Stimulated activated CD4-positive, alpha-beta T cell treated with anti-CD3 and anti-CD28 coated beads, Interleukin-2, amount 100 ng/mL, for 48 hours (primary cell): ENCODE data around the gene GJB2.
A peak's percentile ranks its signal among the peaks of the same experiment; 100 is the strongest.

Experiments
- DNase-seq, 2 donors: peaks; one replicate each; pipeline ENCODE4 v3.0.0-alpha.2; 2020

GJB2 gene

DNA sequence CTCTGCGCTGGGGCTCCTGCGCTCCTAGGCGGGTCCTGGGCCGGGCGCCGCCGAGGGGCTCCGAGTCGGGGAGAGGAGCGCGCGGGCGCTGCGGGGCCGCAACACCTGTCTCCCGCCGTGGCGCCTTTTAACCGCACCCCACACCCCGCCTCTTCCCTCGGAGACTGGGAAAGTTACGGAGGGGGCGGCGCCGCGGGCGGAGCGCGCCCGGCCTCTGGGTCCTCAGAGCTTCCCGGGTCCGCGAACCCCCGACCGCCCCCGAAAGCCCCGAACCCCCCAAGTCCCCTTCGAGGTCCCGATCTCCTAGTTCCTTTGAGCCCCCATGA is at the start of gene GJB2:
Gene GJB2 (minus strand): TSS at position 103 of the 326 bp plus-strand sequence. CDS start 3,357 bp downstream, outside the sequence.
- no peak for DNase-seq

GRCh38 chr13:20241593-20241992 is 48.9 kb upstream of the GJB2 start:
- no peak for DNase-seq

- no peak for DNase-seq
Observed at GRCh38 chr13:20239748-20240147, 47.0 kb upstream of the GJB2 start.

DNA sequence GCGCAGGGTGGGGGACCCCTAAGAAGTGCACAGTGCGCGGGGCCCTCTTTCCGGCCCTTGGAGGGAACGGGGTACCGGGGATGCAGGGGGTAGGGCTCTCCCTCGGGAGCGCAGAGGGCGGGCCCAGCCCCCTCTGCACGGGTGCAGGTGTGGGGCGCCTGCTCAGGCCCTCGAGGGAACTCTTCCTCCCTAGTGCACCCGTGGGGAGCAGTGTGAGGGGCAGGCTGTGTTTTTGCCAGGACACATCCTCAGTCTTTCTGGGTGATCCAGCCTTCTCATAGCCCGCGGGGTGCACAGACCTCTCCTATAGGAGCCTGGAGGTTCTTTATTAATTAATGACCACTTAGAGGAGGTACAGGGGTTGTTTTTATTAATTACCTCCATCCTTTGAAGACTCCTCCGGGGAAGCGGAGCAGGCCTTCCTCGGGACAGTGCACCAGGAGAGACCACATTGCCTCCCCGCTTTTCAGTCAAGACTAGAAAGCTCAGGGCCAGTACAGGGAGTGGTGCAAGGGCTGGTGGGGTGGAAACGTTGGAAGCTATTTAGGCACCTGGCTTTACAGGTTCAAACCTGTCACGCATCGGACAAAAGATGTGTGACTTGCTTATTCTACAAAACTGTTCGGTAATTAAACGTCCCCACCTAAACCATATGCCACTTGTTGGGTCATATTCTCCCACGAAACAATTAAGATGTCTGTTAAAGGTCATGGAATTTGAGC is 40.0 kb upstream of the GJB2 start:
- no peak for DNase-seq

DNA sequence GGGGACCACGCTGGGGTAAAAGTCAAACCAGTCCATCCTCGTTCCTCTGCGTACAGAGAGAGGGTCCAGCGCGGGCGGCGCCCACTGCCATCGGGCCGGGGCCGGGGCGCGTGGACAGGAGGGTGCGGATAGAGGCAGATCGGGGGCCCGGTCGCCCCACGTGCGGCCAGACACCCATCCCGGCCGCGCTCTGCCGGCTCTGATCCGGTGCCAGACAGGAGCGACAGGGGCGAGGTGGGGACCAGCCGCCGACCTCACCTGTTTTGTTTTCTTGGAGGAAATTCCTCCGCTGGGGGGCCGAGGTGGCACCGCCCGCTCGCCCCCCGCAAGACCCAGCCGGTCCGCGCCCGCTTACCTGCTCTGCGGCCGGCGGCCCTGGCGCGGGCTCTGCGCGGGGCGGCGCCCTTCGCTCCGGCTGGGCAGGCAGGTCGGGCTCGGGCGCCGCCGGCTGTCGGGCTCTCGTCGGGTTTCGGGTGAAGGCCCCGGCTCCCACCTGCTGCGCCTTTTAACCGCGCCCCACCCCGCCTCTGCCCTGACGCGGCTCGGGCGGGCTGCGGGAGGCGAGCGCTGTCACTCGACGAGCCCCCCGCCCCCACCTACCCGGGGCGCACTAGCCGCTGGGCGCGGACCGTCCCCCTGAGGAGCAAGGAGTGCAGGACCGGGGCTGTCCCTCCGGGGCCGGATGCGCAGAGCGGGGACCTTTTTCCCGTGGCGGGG is 39.3 kb upstream of the GJB2 start, which contains the start of gene GJB6:
Gene GJB6 (minus strand): TSS at position 481 of the 717 bp plus-strand sequence. CDS start 8,839 bp downstream, outside the sequence.
- peak in 1 of 2 donors; percentile 23 for DNase-seq

GRCh38 chr13:20230913-20231838 is 38.4 kb upstream of the GJB2 start:
- DNase-seq, result no peak

DNA sequence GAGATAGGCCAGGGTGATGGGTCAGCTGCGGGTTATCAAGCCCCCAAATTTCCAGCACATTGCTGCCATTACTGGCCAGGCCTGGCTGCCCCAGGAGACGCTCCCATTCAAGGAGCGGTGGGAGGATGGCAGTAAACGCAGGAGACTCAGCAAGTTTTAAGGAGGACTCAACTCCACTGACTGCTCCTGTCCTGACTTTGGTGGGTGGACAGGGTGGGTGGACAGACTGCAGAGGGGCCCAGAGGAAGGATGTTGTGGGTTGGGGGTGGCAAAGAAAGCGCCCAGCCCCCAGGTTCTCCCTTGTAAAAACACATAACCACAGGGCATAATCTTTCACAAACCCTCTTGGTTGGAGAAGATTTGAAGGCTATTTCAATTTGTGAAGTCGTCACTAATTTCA is 35.0 kb upstream of the GJB2 start:
- no peak for DNase-seq

DNA sequence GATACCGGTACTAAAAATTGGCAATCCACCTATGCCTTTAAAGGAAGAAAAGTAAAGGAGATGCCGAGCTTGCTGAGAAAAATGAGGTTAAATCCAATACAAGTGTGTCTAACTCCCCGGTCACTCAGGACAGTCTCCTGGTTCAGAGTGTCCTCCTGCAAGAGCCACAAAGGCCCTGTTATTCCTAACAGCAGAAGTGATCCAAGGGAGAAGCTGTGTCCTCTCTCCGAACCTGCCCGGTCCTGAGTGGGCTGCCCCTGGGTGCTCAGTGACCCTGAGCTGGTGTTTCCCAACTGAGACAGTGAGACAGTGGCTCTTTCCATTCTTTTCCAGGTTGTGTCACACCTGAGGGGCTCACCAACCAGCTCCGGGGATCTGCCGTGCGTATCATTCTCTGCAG is 34.5 kb upstream of the GJB2 start:
- no peak for DNase-seq

DNA sequence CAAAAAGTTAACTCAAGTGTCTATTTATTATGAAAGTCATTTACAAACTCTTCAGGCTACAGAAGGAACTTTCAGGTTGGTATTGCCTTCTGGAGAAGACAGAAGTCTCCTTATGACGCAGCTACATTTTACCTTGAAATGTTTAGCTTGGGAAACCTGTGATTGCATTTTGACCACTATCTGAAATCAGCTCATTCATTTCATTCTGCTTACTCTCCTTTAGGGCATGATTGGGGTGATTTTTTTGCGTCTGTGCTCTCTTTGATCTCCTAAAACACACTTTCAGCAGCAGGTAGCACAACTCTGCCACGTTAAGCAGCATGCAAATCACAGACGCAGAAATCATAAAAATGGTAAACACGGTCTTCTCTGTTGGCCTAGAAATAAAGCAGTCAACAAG is 29.8 kb upstream of the GJB2 start:
- DNase-seq, result no peak

DNA sequence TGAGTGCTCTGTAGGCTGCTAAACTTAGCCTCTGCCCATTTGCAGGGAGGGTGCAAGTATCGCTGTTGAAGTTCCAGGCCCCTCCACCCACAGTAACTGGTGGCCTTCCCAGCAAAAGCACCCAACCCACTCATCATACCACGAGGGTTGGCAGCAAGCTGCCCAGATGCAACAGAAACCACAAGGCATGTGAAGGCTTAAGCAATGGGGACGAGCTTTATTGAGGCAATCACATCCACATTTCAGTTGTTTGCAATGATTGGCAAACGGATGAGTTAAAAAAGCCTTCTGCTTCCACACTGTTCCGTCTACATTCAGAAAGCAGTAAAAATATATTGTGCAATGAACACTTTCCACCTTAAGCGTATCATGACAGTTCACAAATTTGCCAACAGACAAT is 29.0 kb upstream of the GJB2 start:
- DNase-seq, result no peak

DNA sequence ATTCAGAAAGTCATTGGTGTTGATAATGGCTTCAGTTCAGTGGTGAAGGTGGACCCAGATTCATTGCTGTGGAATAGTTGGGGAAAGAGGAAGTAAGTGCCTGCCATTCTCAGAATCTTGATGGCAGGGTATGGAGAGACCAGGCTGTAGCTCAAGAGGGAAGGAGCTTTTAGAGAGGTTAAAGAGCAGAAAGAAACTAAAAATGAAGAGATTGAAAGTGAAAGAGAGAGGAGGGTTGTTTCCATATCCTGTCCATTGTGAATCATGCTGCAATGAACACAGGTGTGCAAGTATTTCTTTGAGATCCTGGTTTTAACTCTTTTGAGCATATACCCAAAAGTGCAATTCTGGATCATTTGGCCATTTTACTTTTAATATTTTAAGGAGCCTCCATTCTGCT is 26.8 kb upstream of the GJB2 start:
- DNase-seq, result no peak

DNA sequence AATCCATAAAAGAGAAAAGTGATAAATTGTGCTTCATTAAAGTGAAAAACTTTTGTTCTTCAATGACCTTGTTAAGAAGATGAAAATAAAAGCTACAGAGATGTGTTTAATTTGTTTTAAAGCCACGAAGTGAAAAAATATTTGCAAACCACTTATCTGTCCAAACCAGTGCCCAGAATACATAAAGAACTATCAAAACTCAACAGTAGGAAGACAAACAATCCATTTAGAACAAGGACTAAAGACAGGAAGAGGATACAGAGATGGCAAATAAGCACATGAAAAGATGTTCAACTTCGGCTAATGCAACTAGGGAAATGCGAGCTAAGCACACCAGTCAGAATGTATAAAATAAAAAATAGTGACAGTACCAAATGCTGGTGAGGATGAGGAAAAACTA is 24.4 kb upstream of the GJB2 start:
- no peak for DNase-seq

- DNase-seq, result no peak
Observed at GRCh38 chr13:20209948-20210347, 17.2 kb upstream of the GJB2 start.

DNA sequence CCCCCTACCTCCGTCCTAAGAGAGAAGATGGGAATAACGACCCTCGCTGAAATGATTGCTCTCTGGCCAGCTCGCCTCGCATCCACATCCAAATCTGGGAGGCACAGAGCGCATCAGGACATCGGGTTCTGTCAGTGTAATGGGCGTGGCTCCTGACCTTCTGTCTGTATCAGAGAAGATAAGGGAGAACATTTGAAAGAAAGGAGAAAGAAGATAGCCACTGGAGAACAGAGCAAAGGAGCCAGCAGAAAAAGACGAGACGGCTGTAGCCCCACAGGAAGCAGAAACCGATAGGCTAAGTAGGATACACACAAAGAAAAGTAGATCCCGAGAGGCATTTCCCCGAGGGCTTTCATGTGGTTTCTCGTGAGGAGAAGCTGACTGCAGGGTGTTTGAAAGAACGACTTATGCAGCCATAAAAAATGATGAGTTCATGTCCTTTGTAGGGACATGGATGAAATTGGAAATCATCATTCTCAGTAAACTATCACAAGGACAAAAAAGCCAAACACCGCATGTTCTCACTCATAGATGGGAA is 14.0 kb upstream of the GJB2 start:
- no peak for DNase-seq

DNA sequence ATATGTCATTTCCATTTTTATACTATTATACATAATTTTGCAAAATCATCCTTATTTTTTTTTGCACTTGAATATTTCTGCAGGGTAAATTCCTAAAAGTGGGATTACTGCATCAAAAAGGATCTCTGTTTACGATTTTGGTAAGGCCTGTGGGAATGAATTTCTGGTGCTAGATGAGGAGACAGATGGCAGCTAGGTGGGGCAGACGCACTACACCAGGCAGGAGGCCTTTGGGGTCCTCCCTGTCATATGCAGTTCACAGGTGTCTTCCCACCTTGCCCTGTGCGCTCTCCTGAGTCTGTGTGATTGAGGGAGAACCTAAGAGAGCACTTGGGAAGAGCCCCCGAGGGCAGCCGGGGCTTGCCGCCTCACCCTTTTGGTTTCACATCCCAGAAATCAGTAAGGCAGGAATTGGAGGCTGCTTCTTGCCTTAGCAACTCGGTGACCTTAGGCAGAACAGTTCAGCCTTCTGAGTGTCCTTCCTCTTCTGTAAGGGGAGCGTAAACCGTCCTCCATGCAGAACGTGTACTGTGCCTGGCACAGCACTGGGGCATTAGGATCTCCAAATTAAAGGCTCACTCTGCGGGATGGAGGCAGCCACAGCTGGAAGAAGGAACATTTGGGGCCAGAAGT is 13.4 kb upstream of the GJB2 start:
- DNase-seq, result no peak

- no peak for DNase-seq
Observed at GRCh38 chr13:20198781-20199180, 6.0 kb upstream of the GJB2 start.

DNA sequence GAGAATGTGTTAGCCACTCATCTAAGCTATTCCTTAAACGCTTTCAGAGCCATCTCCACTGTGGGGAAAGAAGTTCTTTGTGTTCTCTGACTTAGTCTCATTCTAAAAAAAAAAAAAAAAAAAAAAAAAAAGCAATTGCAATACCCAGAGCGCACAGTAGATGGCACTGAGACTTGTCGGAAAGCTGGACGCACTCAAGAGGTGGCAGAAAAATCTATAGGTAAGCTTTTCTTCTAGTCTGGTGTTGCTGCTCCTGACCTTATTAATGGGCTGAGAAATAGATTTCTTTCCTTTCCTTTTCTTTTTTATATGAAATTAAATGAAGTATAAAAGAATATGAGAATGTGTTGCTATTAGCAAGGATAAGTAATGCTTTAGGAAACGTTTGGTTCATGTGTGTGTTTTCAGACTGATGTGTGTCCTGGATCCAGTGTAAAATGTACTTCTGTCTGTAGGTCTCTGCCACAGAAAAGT is 4.7 kb upstream of the GJB2 start:
- no peak for DNase-seq

GRCh38 chr13:20195801-20196200 is 3.1 kb upstream of the GJB2 start:
- no peak for DNase-seq

DNA sequence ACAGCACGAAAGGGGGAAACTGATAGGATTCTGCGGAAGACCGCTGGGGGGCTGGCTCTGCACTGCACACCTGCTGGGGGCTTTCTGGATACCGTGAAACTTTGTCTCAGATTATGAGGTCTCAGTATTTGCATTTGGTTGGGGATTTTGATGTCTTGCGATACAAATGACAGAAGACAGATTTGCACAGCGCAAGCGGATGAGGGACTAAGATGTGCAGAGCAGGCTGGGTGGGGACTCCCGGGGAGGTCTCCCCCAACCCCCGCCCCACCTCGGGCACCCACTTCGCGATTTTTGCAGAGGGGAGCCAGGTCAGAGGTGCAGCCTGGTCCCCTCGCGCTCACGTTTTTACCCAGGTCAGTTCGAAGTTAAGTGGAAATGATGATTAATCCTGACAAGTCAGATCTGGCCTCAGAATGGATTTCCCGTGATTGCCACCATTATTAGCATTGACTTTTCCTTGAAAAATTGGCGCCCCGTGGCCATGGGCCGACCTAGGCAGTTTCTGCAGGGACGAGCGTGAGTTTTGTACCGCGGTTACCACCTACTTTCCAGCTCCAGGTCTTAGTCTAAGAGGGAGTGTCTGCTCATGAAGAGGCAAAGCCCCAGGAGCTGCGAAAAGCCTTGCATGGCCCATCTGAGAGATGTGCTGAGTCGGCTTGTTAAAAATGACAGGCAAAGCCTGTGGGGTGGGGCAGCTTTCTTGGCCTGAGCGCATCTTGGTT is 1.3 kb upstream of the GJB2 start:
- no peak for DNase-seq

DNA sequence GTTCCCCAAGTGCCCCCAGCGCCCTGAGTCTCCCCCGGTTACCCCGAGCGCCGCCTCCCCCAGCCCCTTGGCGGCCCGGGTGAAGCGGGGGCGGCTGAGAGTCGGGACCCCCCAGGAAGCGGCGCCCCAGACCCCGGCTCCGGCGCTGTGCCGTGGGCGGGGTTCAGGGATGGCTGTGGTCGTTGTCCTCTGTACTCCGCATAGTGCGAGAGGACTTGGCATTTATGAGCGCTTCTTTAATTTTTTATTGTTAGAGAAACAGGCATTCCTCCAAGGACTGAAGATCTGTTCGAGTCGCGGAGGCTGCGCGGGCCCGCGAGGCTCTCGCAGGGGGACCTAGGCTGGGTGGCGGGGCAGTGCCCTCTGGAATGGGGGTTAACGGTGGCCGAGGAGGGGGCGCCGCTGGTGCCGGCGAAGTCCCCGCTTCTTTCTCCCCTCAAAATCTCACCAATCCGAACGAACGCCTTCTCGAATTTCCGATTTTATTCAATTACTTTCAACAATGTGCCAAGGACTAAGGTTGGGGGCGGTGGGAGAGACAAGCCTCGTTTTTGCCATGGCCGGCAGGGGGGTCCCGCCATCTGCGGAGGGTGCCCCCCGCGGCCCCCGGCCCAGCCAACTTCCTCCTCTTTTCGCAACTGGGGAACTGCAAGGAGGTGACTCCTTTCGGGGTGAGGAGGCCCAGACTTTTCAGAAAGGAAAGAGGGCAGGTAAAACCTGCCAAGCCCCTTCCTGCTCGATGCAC is 596 bp upstream of the GJB2 start:
- DNase-seq, result no peak
